Hindlimb muscle (tissue), 1 donor: ENCODE data around the gene MEA1. TPM values are rescaled to one million over a fixed set of nuclear protein-coding genes. Genes with fewer than 3 reads are reported as not detected.
"Not testable (repeated sequence)": the region's sequence is repeated elsewhere in the genome, so short reads cannot be mapped to it uniquely, and the experiment has no call there.

ENCODE experiments used
- DNase-seq: peaks from one replicate; pipeline ENCODE4 v3.0.0-alpha.2; 2013
- polyA plus RNA-seq: library from polyadenylated mRNA; unstranded; fragments of 120-200 nt; gene quantifications from one replicate; pipeline ENCODE4 v1.2.1, GENCODE V29; 2013; ENCODE audit not compliant: insufficient read length

Gene MEA1
- 38.2 TPM for polyA plus RNA-seq

GRCh38 chr6:43013843-43014433 lies at the start of gene MEA1, which contains the start of gene KLHDC3:
Gene MEA1 (minus strand): TSS chr6:43013946. CDS start chr6:43013813, 133 bp downstream.
Gene KLHDC3 (plus strand): TSS chr6:43014249. CDS start chr6:43017193, 2,944 bp downstream.
- DNase-seq, result peak; percentile 99

- DNase-seq, result no peak
Measured at GRCh38 chr6:43062818-43063217, 49.1 kb upstream of the MEA1 start.

GRCh38 chr6:43061861-43062260 lies 48.1 kb upstream of the MEA1 start:
- no peak for DNase-seq

GRCh38 chr6:43060755-43061633 lies 47.2 kb upstream of the MEA1 start:
- DNase-seq, result no peak

GRCh38 chr6:43060034-43060754 lies 46.4 kb upstream of the MEA1 start:
- DNase-seq, result no peak

- DNase-seq, result peak; percentile 99
Measured at GRCh38 chr6:43059168-43060033, 45.7 kb upstream of the MEA1 start, which contains the start of the genes KLC4 and MRPL2. Gene KLC4 (plus strand): TSS chr6:43059631. CDS start chr6:43061336, 1,705 bp downstream. Gene MRPL2 (minus strand): TSS chr6:43059434. CDS start chr6:43059381, 53 bp downstream.

- no peak for DNase-seq
Measured at GRCh38 chr6:43058531-43058930, 44.8 kb upstream of the MEA1 start.

GRCh38 chr6:43055966-43056365 lies 42.2 kb upstream of the MEA1 start:
- no peak for DNase-seq

- no peak for DNase-seq
Measured at GRCh38 chr6:43054206-43054943, 40.6 kb upstream of the MEA1 start.

- peak; percentile 96 for DNase-seq
Measured at GRCh38 chr6:43053545-43054205, 39.9 kb upstream of the MEA1 start, which contains the start of gene CUL7. Gene CUL7 (minus strand): TSS chr6:43053851. CDS start chr6:43052788, 1,063 bp downstream.

GRCh38 chr6:43052842-43053544 lies 39.2 kb upstream of the MEA1 start:
- peak; percentile 54 for DNase-seq

GRCh38 chr6:43052225-43052841 lies 38.6 kb upstream of the MEA1 start:
- no peak for DNase-seq

GRCh38 chr6:43050981-43051380 lies 37.2 kb upstream of the MEA1 start:
- DNase-seq, result no peak

GRCh38 chr6:43047998-43048397 lies 34.3 kb upstream of the MEA1 start:
- DNase-seq, result no peak

GRCh38 chr6:43045371-43045930 lies 31.7 kb upstream of the MEA1 start:
- no peak for DNase-seq

- DNase-seq, result no peak
Measured at GRCh38 chr6:43043310-43043709, 29.6 kb upstream of the MEA1 start.

GRCh38 chr6:43041475-43041874 lies 27.7 kb upstream of the MEA1 start:
- DNase-seq, result not testable (repeated sequence)

GRCh38 chr6:43040542-43041257 lies 27.0 kb upstream of the MEA1 start:
- no peak for DNase-seq
